ENCODE measurements around the gene KSR1. TPM values are rescaled to one million over a fixed set of nuclear protein-coding genes. Genes with fewer than 3 reads are reported as not detected.

KSR1 gene
- total and polyA plus RNA-seq, 9 of the 15 experiments (the other 6 are each of a cell fraction or from before 2014, with no cell fraction given): 1.4 to 51.7 (median 18.4) TPM

- TF ChIP-seq, protein P1, sequence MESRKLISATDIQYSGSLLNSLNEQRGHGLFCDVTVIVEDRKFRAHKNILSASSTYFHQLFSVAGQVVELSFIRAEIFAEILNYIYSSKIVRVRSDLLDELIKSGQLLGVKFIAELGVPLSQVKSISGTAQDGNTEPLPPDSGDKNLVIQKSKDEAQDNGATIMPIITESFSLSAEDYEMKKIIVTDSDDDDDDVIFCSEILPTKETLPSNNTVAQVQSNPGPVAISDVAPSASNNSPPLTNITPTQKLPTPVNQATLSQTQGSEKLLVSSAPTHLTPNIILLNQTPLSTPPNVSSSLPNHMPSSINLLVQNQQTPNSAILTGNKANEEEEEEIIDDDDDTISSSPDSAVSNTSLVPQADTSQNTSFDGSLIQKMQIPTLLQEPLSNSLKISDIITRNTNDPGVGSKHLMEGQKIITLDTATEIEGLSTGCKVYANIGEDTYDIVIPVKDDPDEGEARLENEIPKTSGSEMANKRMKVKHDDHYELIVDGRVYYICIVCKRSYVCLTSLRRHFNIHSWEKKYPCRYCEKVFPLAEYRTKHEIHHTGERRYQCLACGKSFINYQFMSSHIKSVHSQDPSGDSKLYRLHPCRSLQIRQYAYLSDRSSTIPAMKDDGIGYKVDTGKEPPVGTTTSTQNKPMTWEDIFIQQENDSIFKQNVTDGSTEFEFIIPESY (CRISPR knock-in tag; IDR thresholded peaks at IDR 0.05): no peak
- TF ChIP-seq GTF3C2 (IDR thresholded peaks at IDR 0.05; ENCODE audit: borderline replicate concordance, extremely low read depth, insufficient read length): no peak
Observed at GRCh38 chr17:27420211-27420950, 35.9 kb upstream of the KSR1 start (continued).

- no peak for ATAC-seq
- no peak for TF ChIP-seq ARNT (IDR thresholded peaks at IDR 0.05)
- no peak for TF ChIP-seq SRSF9 (IDR thresholded peaks at IDR 0.05; ENCODE audit: borderline replicate concordance, low read depth, low read length)
- no peak for TF ChIP-seq KAT7 (CRISPR knock-in tag; IDR thresholded peaks at IDR 0.05; ENCODE audit: borderline replicate concordance)
- no peak for TF ChIP-seq ADNP (tag; IDR thresholded peaks at IDR 0.05)
- no peak for TF ChIP-seq CREBBP (IDR thresholded peaks at IDR 0.05; ENCODE audit: low read depth, low read length)
- TF ChIP-seq PTRF (tag; IDR thresholded peaks at IDR 0.05): no peak
- no peak for TF ChIP-seq KLF16 (IDR thresholded peaks at IDR 0.05)
- no peak for TF ChIP-seq GATAD2B (IDR thresholded peaks at IDR 0.05; ENCODE audit: borderline replicate concordance)
- TF ChIP-seq, protein P2, sequence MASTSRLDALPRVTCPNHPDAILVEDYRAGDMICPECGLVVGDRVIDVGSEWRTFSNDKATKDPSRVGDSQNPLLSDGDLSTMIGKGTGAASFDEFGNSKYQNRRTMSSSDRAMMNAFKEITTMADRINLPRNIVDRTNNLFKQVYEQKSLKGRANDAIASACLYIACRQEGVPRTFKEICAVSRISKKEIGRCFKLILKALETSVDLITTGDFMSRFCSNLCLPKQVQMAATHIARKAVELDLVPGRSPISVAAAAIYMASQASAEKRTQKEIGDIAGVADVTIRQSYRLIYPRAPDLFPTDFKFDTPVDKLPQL (IDR thresholded peaks at IDR 0.05; ENCODE audit: extremely low read depth, insufficient read length): no peak
- no peak for TF ChIP-seq XRCC5 (IDR thresholded peaks at IDR 0.05; ENCODE audit: low read depth, low read length)
- no peak for TF ChIP-seq ZFP36 (IDR thresholded peaks at IDR 0.05; ENCODE audit: low read depth, low read length, partially characterized antibody)
- no peak for TF ChIP-seq EGR1 (conservative IDR thresholded peaks at IDR 0.05)
- TF ChIP-seq BCOR (IDR thresholded peaks at IDR 0.05): no peak
Observed at GRCh38 chr17:27421111-27421510, 35.1 kb upstream of the KSR1 start.

More at GRCh38 chr17:27421111-27421510, 35.1 kb upstream of the KSR1 start:
- CTCF ChIA-PET (ENCODE audit: low intra/inter-chr PET ratio): no interaction called here
- H3K9me1 ChIP-seq (ENCODE audit: control insufficient read depth, insufficient read depth, low read length): no peaks in the 10 kb centered on the region
- no peaks in the 10 kb centered on the region for H3K36me3 ChIP-seq (ENCODE audit: control insufficient read depth, insufficient read depth, low read length)
- H3K9me3 ChIP-seq (replicated peaks; ENCODE audit: control insufficient read depth, insufficient read depth, low read depth, low read length): no peaks in the 10 kb centered on the region
- H3K27ac ChIP-seq (ENCODE audit: extremely low read depth, low read depth, low read length): no peak overlapping the region
- H2AFZ ChIP-seq (ENCODE audit: low read depth, low read length): no peak overlapping the region
- H3K9ac ChIP-seq (ENCODE audit: insufficient read depth in 1 of 2, low read depth in 2 of 2, low read length in 2 of 2): no peak overlapping the region; a peak in 1 of 4 replicates
- WGBS (ENCODE audit: insufficient coverage, low coverage, missing lambda C conversion rate): 45% methylated on average over 10 of the region's 10 CpGs
- H3K4me2 ChIP-seq (ENCODE audit: insufficient read depth, low read length): no peak overlapping the region
- H4K20me1 ChIP-seq (replicated peaks; ENCODE audit: control insufficient read depth, insufficient read depth, low read length): no peaks in the 10 kb centered on the region
- no peaks in the 10 kb centered on the region for H3K79me2 ChIP-seq (ENCODE audit: control insufficient read depth, insufficient read depth, low read length)
- FAIRE-seq: no peak
- H3K4me3 ChIP-seq: no peak overlapping the region
- no peak for DNase-seq (ENCODE audit: extremely low read depth in 1 of 4, low spot score in 3 of 4)
- intact Hi-C loops (cut with micrococcal nuclease) (no loop called here), in situ Hi-C loops (cut with MboI) (no loop called here)
- no TSS peak for BruUV-seq (replicated peaks)
- POLR2A ChIA-PET: interaction anchor here (0.6 to 0.8 kb wide), 4 partner anchors 13 to 140 kb away, joined by 3 to 4 read pairs (median 3); no protein-coding TSS in a partner anchor
- H3K4me1 ChIP-seq (replicated peaks in 1 of 2; ENCODE audit: control insufficient read depth in 2 of 2, insufficient read depth in 2 of 2, low read length in 2 of 2): peaks cover 0 to 10% of the 10 kb centered on the region in 2 experiments; a peak in 2 of 5 replicates
- no peaks in the 10 kb centered on the region for H3K27me3 ChIP-seq (ENCODE audit: control insufficient read depth in 2 of 2, insufficient read depth in 2 of 2, low read length in 2 of 2)
